ENCODE results near the gene SFXN2. TPM values are rescaled to one million over a fixed set of nuclear protein-coding genes. Genes with fewer than 3 reads are reported as not detected.

Gene SFXN2
- total RNA-seq, 4 donors from 2014 or later = 7.2 to 26.4 (median 11.3) TPM

DNA sequence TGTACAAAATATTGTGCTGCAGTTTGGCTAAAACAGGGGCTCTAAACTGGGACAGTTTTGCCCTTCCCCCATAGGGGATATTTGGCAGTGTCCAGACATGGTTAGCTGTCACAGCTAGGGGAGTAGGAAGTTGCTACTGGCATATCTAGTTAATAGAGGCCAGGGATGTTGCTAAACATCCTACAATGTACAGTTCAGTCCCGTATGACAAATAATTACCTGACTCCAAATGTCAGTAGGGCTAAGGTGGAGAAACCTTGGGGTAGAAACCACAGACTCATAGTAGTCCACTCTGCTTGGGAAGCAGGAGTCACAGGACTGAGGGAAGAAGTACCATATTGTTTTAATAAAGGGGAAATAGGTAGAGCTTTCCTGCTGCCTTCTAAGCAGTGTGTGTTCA, 69.1 kb downstream of the SFXN2 start:
- Histone ChIP-seq H3K27ac (peak overlapping the region; percentile 43 to 97 (median 83)), H3K4me3 (peak overlapping the region in 1 of 4 donors; percentile 7)

GRCh38 chr10:102785818-102786217, 71.4 kb downstream of the SFXN2 start:
- 29 to 38% methylated on average over 2 of the region's 2 CpGs for WGBS, 2 donors
- Histone ChIP-seq H3K27ac (peak overlapping the region; percentile 1 to 97 (median 68)), H3K27me3 (no peaks in the 10 kb centered on the region), H3K36me3 (no peaks in the 10 kb centered on the region), H3K9me3 (no peaks in the 10 kb centered on the region), H3K4me3 (no peak overlapping the region), H3K4me1 (peaks cover 0 to 80% (median 53%) of the 10 kb centered on the region in 4 donors)
- TF ChIP-seq EP300 (IDR thresholded peaks at IDR 0.05) = peak; percentile 40 to 68
- TF ChIP-seq CTCF (IDR thresholded peaks at IDR 0.05) = no peak
- DNase-seq (ENCODE audit: low spot score in 2 of 2) = peak in 1 of 2 donors; percentile 52

More for the DNA sequence above, 69.1 kb downstream of the SFXN2 start:
- Histone ChIP-seq H3K36me3 (no peaks in the 10 kb centered on the region), H3K9me3 (no peaks in the 10 kb centered on the region), H3K4me1 (peaks cover 0 to 94% (median 67%) of the 10 kb centered on the region in 4 donors), H3K27me3 (no peaks in the 10 kb centered on the region)
- DNase-seq (ENCODE audit: low spot score in 2 of 2) = no peak
- 41 to 61% methylated on average over 1 of the region's 1 CpG for whole genome bisulfite sequencing, 2 donors
- no peak for TF ChIP-seq EP300 (IDR thresholded peaks at IDR 0.05)
- no peak for TF ChIP-seq CTCF (IDR thresholded peaks at IDR 0.05)
- no peak for TF ChIP-seq POLR2A (IDR thresholded peaks at IDR 0.05)

- Histone ChIP-seq H3K27ac (peak overlapping the region in 3 of 4 donors; percentile 13 to 90 (median 86)), H3K36me3 (no peaks in the 10 kb centered on the region), H3K9me3 (no peaks in the 10 kb centered on the region), H3K27me3 (no peaks in the 10 kb centered on the region), H3K4me1 (peaks cover 0 to 81% (median 52%) of the 10 kb centered on the region in 4 donors), H3K4me3 (no peak overlapping the region)
- TF ChIP-seq EP300 (IDR thresholded peaks at IDR 0.05) (no peak), POLR2A (IDR thresholded peaks at IDR 0.05) (no peak), CTCF (IDR thresholded peaks at IDR 0.05) (no peak)
- DNase-seq (ENCODE audit: low spot score in 2 of 2) = no peak
- 52 to 56% methylated on average over 8 of the region's 8 CpGs for WGBS, 2 donors
Measured at GRCh38 chr10:102791754-102792395, 77.4 kb downstream of the SFXN2 start.

Other genes with a start within 250 kb of the SFXN2 start
- 100 to 1,000 TPM in 2 of 4 donors, 10 to 100 TPM in 2; 85.5 to 114 (median 105) TPM for gene ACTR1A, start 211.9 kb upstream of the SFXN2 start, total RNA-seq
- 10 to 100 TPM in 3 of 4 donors, 1 to 10 TPM in 1; 9.8 to 17.1 (median 14.2) TPM for gene SUFU, start 210.7 kb upstream of the SFXN2 start, total RNA-seq
- gene TRIM8, start 70.2 kb upstream of the SFXN2 start, total RNA-seq = 100 to 1,000 TPM; 156 to 206 (median 157) TPM
- 10 to 100 TPM; 11.0 to 17.7 (median 13.8) TPM for gene ARL3, start 239 bp upstream of the SFXN2 start, total RNA-seq
- gene WBP1L, start 29.3 kb downstream of the SFXN2 start, total RNA-seq = 100 to 1,000 TPM in 3 of 4 donors, 10 to 100 TPM in 1; 89.4 to 191 (median 158) TPM
- not detected for gene CYP17A1, start 122.8 kb downstream of the SFXN2 start, total RNA-seq
- 10 to 100 TPM; 18.4 to 40.2 (median 37.3) TPM for gene BORCS7, start 139.6 kb downstream of the SFXN2 start, total RNA-seq
- gene AS3MT, start 154.8 kb downstream of the SFXN2 start, total RNA-seq = 1 to 10 TPM; 2.6 to 9.6 (median 5.3) TPM
- 10 to 100 TPM in 3 of 4 donors, 1 to 10 TPM in 1; 9.9 to 21.0 (median 10.5) TPM for gene CNNM2, start 203.7 kb downstream of the SFXN2 start, total RNA-seq

Data from tibial nerve (tissue), 4 donors.